ENCODE data around the gene ARVCF.
A peak's percentile ranks its signal among the peaks of the same experiment; 100 is the strongest.

Gene ARVCF

DNA sequence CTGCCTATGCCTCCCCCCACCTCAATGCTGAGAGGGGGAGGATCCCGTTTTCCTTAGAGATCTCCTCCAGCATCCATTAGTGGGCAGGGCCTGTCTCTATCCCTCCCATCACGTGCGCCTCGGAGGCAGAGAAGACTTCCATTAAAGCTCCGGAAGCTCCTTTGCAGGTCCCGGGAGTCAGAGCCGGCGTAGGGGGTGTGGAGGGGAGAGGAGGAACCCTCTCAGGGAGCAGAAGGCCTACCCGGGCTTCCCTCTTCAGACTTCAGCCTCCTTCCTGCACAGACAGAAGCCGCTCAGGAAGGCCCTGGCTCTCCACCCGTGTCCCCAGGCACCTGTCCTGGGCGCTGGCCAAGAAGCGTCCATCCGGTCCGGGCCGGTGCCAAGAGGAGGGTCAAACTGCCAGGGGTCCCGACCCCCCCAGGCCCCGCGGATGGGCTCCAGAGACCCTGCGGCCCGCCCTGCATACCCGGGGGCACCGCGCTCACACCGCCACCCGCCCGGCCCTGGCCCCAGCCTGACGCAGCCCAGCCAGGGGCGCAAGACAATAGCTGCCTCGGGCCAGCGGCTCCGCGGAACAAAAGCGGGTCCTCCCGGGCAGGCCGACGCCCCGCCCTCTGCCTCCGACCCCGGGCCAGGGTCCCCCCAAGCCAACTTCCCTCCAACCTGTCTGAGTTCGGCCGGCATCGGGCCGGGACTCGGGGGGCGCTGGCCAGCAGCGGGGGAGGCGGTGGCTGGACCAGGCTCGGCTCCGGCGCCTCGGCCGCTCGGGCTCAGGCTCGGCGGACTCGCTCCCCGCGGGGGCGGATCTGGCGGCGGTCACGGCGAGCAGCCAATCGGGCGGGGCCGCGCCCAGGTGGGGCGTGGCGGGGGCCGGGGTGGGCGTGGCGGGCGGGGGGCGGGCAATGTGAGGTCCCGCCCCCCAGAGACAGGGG lies 29.9 kb downstream of the ARVCF start:
- peak; percentile 38 for DNase-seq (ENCODE audit: low read depth)

DNA sequence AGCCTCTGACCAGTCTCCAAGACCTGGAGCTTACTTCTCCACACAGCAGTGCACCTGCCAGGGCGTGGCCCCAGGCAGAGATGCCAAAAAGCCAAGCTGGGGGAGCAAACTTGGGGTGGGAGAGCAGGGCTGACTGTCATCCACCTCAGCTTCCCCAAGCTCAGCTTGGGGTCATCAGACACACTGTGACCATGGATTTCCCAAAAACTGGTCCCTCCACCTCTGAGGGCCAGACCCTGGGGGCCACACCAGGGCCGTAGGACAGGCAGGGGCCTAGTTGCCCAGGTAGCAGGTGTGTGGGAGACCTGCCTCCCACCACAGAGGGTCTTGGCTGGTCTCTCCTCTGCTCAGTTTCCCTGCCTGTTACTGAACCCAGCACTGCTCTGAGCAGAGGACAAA lies 30.6 kb downstream of the ARVCF start:
- no peak for DNase-seq (ENCODE audit: low read depth)

DNA sequence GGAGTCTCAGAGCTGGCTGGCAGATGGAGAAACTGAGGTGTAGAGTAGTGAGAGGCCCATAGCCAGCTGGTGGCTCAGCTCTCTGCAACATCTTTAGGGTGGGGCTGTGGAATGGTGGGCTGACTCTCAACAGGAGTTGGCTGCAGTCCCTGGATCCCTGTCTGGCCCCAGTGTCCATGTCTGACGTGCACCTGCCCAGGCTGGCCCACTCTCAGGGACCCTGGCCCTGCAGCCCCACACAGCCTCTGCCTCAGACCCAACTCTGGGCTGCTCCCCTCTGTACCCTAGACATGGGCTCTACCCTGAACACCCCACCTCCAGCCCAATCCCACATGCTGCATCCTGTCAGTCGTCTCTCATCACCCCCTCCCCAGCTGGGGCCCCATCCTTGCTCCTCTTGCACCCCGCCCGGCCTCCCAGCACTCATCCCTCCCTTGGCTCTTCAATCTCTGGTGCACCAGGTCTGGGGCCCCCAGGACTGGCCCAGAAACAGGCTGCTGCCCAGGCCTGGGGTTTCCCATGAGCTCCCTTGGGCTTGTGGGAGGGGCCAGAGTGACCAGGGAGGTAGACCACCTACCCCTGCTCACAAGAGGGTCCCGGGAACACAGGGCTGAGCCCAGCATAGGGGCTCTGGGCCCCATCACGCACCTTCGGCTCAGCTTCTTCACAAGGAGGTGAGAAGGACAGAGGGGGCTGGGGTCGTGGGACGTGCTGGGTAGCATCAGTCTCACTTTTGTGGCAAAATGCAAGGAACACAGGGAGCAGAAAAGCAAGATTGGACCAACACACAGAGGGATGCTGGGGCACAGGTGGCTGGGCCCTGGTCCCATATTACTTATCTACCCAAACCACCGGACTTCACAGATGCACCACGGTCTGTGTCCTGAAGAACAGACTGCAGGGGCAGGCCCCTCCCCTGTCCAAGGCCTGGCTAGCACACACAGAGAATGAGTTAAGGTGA lies 31.5 kb downstream of the ARVCF start:
- no peak for DNase-seq (ENCODE audit: low read depth)

- DNase-seq (ENCODE audit: low read depth): no peak
These were observed 32.3 kb downstream of the ARVCF start for GRCh38 chr22:19984201-19984753.

- DNase-seq (ENCODE audit: low read depth): no peak
These were observed 32.9 kb downstream of the ARVCF start for GRCh38 chr22:19983741-19984140.

- no peak for DNase-seq (ENCODE audit: low read depth)
These were observed 33.5 kb downstream of the ARVCF start for GRCh38 chr22:19982991-19983578.

DNA sequence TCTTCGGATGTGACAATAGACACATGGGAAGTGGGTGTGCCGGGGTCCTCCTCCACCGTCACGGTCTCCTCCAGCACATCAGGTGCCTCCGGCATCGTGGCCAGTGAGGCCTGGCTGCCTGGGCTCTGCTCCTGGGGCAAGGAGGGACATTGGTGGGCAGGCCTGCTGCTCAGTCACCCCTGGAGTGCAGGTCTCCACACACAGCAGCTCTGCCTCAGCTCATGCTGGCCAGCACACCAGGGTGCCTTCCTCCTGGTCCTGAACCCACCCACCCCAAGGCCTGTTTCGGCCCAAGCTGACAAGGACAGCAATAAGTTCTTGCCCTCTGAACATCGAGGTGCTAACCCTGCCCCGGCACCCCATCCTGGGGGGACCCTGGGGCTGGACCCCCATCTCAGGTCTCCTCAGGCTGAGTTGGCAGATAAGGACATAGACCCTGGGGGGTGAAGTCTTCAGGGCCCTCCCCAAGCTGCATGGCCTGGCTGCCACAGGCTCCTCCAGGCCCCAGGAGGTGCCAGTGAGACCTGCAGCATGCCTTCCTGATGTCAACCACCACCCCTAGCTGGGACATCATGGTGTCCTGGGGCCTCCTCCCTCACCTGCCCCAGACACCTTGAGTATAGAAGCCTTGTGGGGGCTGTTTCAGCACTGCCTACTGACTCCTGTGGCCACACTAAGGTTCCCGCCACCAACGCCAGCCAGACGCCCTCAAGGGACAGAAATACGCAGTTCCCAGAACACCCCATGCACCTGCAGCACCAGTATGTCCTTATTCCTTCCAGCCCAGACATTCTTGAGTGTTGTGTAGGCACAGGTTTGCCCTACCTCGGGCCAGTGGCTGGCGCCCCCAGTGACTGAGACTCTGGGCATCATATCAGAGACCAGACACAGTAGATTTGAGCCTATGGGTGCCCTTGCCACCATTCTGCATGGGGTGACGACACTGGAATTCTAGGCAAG lies 34.4 kb downstream of the ARVCF start:
- DNase-seq (ENCODE audit: low read depth): no peak

DNA sequence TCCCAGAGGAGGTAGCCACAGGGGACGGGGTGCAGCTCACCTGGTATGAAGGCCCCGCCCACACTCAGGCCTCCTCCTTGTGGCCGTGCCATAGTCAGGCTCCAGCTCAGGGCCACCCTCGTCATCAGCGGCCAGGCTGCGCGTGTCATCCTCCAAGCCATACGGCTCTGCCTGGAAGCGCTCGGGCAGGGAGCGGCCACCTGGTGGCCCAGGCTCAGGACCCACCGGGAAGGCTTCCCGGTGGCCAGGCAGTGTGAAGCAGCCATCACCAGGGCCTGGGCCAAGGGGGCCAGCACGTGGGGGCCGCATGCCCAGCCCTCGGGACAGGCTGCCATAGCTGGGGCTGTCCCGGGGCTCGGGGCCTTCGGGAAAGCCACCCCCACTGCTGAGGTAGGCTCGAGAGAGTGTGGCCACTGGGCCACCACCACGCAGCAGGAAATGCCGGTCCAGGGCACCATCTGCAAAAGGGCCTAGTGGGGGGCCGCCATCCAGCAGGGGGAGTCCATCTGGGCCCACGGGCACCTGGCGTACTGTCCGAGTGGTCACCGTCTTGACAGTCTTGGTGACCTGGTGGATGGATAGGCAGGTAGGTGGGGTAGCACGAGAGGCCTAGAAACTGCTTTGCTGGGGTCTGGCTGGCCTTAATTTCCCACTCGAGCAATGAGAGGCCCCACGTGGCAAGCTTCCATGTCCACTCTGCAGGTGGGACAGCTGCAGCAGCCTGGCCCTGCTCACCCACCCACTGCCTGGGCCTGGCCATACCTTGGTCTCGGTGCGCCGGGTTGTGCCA lies 35.3 kb downstream of the ARVCF start:
- DNase-seq (ENCODE audit: low read depth): no peak

DNA sequence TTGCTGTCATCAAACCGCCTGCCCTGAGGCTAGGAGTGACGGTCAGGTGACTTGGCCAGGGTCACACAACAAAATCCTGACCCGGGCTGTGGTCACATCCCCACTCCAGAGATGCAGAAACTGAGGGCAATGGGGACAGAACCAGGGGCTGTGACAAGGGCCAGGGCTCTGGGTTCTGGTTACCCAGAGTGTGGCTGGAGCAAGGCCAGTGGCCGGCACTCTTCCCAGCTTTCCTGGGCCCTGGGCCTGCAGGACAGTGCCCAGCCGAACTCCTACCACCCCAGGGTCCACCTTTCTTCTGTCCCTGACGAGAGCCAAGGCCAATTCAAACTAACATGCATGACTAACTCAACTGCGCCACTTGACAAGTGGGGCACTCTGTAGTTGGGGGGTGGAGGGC lies 35.9 kb downstream of the ARVCF start:
- no peak for DNase-seq (ENCODE audit: low read depth)

GRCh38 chr22:19979712-19980493 lies 36.7 kb downstream of the ARVCF start:
- no peak for DNase-seq (ENCODE audit: low read depth)

GRCh38 chr22:19978748-19979147 lies 37.9 kb downstream of the ARVCF start:
- no peak for DNase-seq (ENCODE audit: low read depth)

DNA sequence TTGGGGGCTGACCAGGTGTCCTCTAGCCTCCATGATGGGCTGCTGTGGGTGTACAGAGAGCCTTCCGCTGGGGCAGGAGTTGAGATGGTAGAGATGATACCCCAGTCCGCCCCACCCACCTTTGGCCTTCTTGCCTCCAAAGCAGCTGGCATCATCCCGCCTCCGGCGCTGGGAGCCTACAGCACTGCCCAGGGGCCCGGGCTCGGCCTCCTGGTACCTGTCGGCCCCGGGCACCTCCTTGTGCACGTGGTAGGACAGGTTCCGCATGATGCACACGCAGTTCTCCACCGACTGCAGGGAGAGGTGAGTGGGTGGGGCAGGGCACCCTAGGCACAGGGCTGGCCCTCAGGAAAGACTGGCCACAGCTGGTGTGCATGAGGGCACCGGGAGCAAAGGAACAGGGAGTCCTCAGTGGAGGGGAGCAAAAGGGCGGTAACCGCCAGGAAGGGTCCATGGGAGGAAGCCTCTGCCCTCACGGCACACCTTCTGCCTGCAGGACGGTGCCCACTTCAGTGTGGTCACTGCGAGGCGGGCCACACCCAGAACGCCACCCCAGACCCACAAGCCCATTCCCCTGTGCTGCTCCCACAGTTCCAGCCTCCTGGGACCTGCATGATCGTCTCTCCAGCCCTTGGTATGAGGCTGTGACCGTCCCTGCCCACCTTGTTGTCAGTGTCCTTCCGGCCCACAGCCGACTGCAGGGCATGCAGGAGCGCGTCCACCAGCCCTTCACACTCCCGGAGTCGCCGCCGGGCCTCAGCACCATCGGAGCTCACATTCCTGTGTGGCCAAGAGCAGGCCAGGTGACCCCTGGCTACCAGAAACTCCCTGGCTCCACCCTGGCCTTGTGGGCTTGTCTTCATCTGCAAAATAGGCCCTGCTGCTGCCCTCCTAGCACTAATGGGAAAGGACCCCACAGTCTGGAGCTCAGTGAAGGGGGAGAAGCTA lies 39.1 kb downstream of the ARVCF start:
- DNase-seq (ENCODE audit: low read depth): no peak

- no peak for DNase-seq (ENCODE audit: low read depth)
These were observed 40.0 kb downstream of the ARVCF start for GRCh38 chr22:19976671-19977070.

GRCh38 chr22:19975707-19976035 lies 41.0 kb downstream of the ARVCF start:
- no peak for DNase-seq (ENCODE audit: low read depth)

DNA sequence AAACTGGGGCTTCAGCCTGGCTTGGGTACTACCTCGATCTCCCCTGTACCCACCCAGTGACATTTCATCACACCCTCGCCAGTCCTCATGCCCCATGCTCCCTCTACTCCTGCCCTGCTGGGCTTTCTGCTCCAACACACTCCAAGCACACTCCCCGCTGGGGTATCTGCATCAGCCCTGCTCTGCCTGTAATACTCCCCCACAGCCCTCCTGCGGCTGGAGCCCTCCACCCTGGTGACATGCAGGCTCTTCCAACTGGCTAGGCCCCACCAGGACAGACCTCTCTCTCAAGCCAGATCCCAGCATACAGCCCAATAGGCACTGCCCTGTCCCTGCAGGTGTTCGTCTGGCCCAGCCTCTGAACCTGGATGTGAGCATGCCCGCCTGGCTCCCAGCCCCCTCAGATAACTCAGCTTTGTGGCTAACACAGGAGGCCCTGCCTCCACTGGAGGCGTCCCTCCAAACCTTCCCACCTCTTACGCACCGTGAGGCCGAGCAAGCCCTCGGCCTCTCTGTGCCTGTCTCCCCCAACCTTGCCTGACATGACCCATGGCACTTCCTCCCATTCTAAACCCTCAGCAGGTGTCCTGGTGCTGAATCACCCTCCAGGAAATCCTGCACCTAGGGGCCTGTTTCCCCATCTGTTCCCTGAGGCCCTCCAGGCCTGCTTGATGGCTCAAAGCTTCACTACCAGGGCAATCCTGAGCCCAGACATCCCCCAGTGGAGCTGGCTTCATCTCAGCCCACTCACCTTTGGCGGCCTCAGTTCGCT lies 41.5 kb downstream of the ARVCF start:
- no peak for DNase-seq (ENCODE audit: low read depth)

GRCh38 chr22:19974268-19974861 lies 42.3 kb downstream of the ARVCF start:
- DNase-seq (ENCODE audit: low read depth): no peak

Data from stimulated activated CD8-positive, alpha-beta memory T cell treated with anti-CD3 and anti-CD28 coated beads, Interleukin-4, amount 100 ng/mL, for 24 hours (primary cell).